Chondrocyte (in vitro differentiated cells): Measurements from ENCODE around the gene MATCAP1. TPM values are rescaled to one million over a fixed set of nuclear protein-coding genes. Genes with fewer than 3 reads are reported as not detected.
A peak's percentile ranks its signal among the peaks of the same experiment; 100 is the strongest.

Experiments used
- DNase-seq: peaks from one replicate; pipeline ENCODE4 v3.0.0; 2021; ENCODE audit warnings: mixed read lengths, low spot score
- H3K27ac Mint-ChIP-seq: one replicate; pipeline ENCODE4 v1.8.0; 2021; ENCODE audit warnings: mild to moderate bottlenecking, moderate library complexity, mixed read lengths; ENCODE audit not compliant: unreplicated experiment
- H3K27me3 Mint-ChIP-seq: 2 replicates; pipeline ENCODE4 v1.8.0; 2021; ENCODE audit warnings: low read depth, mixed read lengths
- H3K36me3 Mint-ChIP-seq: 2 replicates; pipeline ENCODE4 v1.8.0; 2021; ENCODE audit warnings: low read depth, mixed read lengths
- H3K4me1 Mint-ChIP-seq: 2 replicates; pipeline ENCODE4 v1.8.0; 2021; ENCODE audit warnings: low read depth, mild to moderate bottlenecking, mixed read lengths
- H3K4me3 Mint-ChIP-seq: one replicate; pipeline ENCODE4 v1.8.0; 2021; ENCODE audit warnings: mild to moderate bottlenecking, moderate library complexity, mixed read lengths; ENCODE audit not compliant: unreplicated experiment
- H3K9me3 Mint-ChIP-seq: 2 replicates; pipeline ENCODE4 v1.8.0; 2021; ENCODE audit warnings: low read depth, mixed read lengths
- total RNA-seq: library from RNA; stranded (reverse); gene quantifications from 3 replicates; pipeline ENCODE4 v1.2.1, GENCODE V29; 2021
- TF ChIP-seq, protein P1 (sequence below): fragments of 200-600 bp; sonication (generic); IDR thresholded peaks from 2 replicates; pipeline ENCODE4 v1.5.0; 2021; ENCODE audit warnings: antibody characterized with exemption, mild to moderate bottlenecking, moderate library complexity

The MATCAP1 gene
- total RNA-seq, 1 donor from 2014 or later = 29.9 TPM

DNA sequence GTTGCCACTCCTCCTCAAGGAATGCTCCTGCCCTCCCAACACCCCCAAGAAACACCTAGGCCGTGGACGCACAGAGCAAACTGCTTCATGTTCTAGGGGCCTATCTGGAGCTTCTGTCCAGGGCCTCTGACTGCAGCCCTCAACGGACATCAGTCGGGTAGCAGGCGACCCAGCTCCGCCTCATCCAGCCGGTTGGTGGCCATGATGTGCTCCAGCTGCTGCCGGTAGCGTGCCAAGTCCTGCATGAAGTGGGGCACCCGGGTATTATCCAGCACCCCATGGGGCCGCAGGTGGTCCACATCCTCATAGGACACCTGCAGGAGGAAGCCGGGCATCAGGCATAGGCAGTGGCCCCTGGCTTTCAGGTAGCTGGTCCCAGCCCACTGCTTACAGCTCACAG, 7.1 kb downstream of the MATCAP1 start:
- no peaks in the 10 kb centered on the region for H3K27me3 Mint-ChIP-seq
- no peaks in the 10 kb centered on the region for H3K9me3 Mint-ChIP-seq
- H3K27ac Mint-ChIP-seq = no peak overlapping the region
- TF ChIP-seq, protein P1, sequence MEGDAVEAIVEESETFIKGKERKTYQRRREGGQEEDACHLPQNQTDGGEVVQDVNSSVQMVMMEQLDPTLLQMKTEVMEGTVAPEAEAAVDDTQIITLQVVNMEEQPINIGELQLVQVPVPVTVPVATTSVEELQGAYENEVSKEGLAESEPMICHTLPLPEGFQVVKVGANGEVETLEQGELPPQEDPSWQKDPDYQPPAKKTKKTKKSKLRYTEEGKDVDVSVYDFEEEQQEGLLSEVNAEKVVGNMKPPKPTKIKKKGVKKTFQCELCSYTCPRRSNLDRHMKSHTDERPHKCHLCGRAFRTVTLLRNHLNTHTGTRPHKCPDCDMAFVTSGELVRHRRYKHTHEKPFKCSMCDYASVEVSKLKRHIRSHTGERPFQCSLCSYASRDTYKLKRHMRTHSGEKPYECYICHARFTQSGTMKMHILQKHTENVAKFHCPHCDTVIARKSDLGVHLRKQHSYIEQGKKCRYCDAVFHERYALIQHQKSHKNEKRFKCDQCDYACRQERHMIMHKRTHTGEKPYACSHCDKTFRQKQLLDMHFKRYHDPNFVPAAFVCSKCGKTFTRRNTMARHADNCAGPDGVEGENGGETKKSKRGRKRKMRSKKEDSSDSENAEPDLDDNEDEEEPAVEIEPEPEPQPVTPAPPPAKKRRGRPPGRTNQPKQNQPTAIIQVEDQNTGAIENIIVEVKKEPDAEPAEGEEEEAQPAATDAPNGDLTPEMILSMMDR = no peak
- H3K4me1 Mint-ChIP-seq = peaks cover 33% of the 10 kb centered on the region
- peaks cover 1% of the 10 kb centered on the region for H3K36me3 Mint-ChIP-seq
- peak; percentile 90 for DNase-seq
- no peak overlapping the region for H3K4me3 Mint-ChIP-seq

DNA sequence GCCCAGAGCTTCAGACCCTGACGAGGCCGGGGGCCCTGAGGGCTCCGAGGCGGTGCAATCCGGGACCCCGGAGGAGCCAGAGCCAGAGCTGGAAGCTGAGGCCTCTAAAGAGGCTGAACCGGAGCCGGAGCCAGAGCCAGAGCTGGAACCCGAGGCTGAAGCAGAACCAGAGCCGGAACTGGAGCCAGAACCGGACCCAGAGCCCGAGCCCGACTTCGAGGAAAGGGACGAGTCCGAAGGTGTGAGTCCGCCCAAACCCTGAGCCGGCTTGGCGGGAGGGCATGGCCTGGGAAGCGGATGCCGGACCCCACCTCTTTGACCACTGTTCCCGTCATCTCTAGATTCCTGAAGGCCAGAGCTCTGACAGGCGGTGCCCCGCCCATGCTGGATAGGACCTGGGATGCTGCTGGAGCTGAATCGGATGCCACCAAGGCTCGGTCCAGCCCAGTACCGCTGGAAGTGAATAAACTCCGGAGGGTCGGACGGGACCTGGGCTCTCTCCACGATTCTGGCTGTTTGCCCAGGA, 9.0 kb downstream of the MATCAP1 start:
- H3K4me1 Mint-ChIP-seq = peaks cover 48% of the 10 kb centered on the region
- DNase-seq = peak; percentile 89
- H3K27me3 Mint-ChIP-seq = no peaks in the 10 kb centered on the region
- H3K9me3 Mint-ChIP-seq = no peaks in the 10 kb centered on the region
- peak overlapping the region; percentile 83 for H3K4me3 Mint-ChIP-seq
- no peak overlapping the region for H3K27ac Mint-ChIP-seq
- peaks cover 1% of the 10 kb centered on the region for H3K36me3 Mint-ChIP-seq
- TF ChIP-seq, protein P1 = no peak

DNA sequence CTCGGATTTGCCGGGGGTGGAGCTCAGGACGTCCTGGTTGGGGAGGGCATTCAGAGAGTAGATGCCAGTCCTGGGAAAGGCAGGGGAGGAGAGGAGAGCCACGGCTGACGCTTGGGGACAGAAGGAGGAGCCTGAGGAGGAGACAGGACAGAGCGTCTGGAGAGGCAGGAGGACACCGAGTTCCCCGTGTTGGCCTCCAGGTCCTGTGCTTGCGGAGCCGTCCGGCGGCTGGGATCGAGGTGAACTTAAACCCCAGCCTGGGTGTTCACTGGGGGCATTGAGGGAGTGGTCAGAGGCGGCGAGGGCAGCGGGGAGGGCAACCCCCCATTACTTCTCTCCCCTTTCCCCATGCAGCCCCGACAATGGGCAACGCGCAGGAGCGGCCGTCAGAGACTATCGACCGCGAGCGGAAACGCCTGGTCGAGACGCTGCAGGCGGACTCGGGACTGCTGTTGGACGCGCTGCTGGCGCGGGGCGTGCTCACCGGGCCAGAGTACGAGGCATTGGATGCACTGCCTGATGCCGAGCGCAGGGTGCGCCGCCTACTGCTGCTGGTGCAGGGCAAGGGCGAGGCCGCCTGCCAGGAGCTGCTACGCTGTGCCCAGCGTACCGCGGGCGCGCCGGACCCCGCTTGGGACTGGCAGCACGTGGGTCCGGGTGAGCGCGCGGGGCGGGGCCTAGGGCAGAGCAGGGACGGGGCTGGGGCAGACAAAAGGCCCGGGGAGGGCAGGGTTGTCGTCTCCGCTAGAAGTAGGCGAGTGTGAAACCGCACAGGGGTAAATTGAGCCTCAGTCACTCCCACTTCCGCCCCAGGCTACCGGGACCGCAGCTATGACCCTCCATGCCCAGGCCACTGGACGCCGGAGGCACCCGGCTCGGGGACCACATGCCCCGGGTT, 9.7 kb downstream of the MATCAP1 start:
- Mint-ChIP-seq H3K9me3 (no peaks in the 10 kb centered on the region), H3K27ac (peak overlapping the region; percentile 98), H3K4me1 (peaks cover 51% of the 10 kb centered on the region), H3K27me3 (no peaks in the 10 kb centered on the region), H3K36me3 (peaks cover 1% of the 10 kb centered on the region), H3K4me3 (peak overlapping the region; percentile 83)
- peak; percentile 97 for DNase-seq
- TF ChIP-seq, protein P1 = peak; percentile 70

DNA sequence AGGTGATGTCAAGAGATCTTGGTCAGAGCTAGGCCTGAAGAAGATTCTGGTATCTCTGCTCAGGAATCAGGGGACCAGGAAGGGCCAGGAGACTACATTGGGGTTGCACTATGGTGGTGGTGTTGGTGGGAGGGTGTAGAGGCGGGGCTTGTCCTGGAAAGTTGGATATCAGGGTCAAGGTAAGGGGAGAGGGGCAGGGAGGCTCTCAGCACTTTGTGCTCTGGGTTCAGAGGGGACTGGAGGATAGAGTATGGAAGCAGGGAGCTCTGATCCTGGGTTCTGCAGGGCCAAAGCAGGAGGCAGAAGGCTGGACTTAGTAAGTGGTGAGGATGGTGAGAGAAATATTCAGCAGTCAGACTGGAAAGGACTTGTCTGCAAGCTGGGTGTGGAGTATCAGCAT, 10.4 kb downstream of the MATCAP1 start:
- no peaks in the 10 kb centered on the region for H3K36me3 Mint-ChIP-seq
- DNase-seq = no peak
- H3K4me1 Mint-ChIP-seq = peaks cover 48% of the 10 kb centered on the region
- no peaks in the 10 kb centered on the region for H3K27me3 Mint-ChIP-seq
- peak overlapping the region; percentile 98 for H3K27ac Mint-ChIP-seq
- no peaks in the 10 kb centered on the region for H3K9me3 Mint-ChIP-seq
- TF ChIP-seq, protein P1 = no peak
- H3K4me3 Mint-ChIP-seq = peak overlapping the region; percentile 83

DNA sequence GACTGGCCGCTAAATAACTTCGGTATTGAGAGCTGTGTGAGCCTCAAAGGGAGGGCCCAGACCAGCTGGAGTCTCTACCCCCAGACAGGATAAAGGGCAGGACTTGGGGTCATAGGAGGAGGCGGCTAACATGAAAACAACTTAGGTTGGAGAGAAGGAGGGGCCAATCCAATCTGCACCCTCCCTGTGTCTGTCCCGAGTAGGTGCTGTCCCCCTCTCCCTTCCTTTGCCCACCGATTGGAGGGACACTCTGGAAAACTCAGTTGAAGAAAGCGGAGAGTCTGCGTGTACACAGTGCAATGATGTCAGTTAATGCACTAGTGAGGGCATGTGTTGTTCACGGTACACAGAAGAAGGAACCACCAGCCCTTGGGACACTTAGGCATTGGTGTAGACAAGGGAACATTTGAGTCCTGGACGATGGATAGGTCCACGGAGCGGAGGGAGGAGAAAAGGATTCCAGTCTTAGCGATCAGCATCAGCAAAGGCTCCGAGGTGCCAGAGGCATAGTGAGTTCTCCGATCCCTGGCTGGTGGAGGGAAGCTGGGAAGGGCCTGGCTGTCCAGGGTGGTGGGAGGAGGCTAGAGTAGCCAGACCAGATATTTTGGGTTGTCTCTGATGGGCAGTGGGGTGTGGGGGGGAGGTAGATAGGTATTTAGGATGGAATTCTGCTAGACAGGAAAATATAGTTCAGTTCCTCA, 12.7 kb downstream of the MATCAP1 start:
- Mint-ChIP-seq H3K4me3 (peak overlapping the region; percentile 78), H3K9me3 (no peaks in the 10 kb centered on the region), H3K27ac (peak overlapping the region; percentile 95), H3K27me3 (no peaks in the 10 kb centered on the region), H3K4me1 (peaks cover 41% of the 10 kb centered on the region), H3K36me3 (no peaks in the 10 kb centered on the region)
- DNase-seq = no peak
- TF ChIP-seq, protein P1 = no peak
